HUES64 (cell line): ENCODE results near the gene TMEM258. TPM values are rescaled to one million over a fixed set of nuclear protein-coding genes. Genes with fewer than 3 reads are reported as not detected.

Experiments
- H3K27ac ChIP-seq: 2 replicates; pipeline ENCODE4 v1.7.0; 2013; ENCODE audit warnings: low read depth, low read length, inconsistent platforms
- H3K27me3 ChIP-seq: 2 replicates; pipeline ENCODE4 v1.6.1; 2013; ENCODE audit warnings: mild to moderate bottlenecking, low read length; ENCODE audit not compliant: insufficient read depth
- H3K36me3 ChIP-seq: 2 replicates; pipeline ENCODE4 v1.6.1; 2013; ENCODE audit warnings: mild to moderate bottlenecking, low read length; ENCODE audit not compliant: insufficient read depth
- H3K4me1 ChIP-seq: 2 replicates; pipeline ENCODE4 v1.6.1; 2013; ENCODE audit warnings: mild to moderate bottlenecking, low read length, moderate library complexity; ENCODE audit not compliant: insufficient read depth
- H3K4me3 ChIP-seq: 2 replicates; pipeline ENCODE4 v1.5.1; 2013; ENCODE audit warnings: mild to moderate bottlenecking, low read length, moderate library complexity
- H3K9ac ChIP-seq: 2 replicates; pipeline ENCODE4 v1.6.1; 2013; ENCODE audit warnings: mild to moderate bottlenecking, low read depth, low read length
- H3K9me3 ChIP-seq: 2 replicates; pipeline ENCODE4 v1.6.1; 2013; ENCODE audit warnings: low read depth, low read length; ENCODE audit not compliant: insufficient read depth
- WGBS: fragments of 150-250, 120-280 bp; methylation state at CpG from one replicate; pipeline ENCODE4 v1.1.7; 2013; ENCODE audit warnings: missing lambda C conversion rate; 5-methylcytosine and 5-hydroxymethylcytosine counted together
- polyA plus RNA-seq, 2 experiments: library from polyadenylated mRNA; stranded (reverse); fragments of 50-300 nt; gene quantifications; one replicate each; pipeline ENCODE4 v1.2.3, GENCODE V29; 2013

Gene TMEM258
- polyA plus RNA-seq (2013, experiment 1 of 2): 242 TPM
- 247 TPM for polyA plus RNA-seq (2013, experiment 2 of 2)

GRCh38 chr11:61792310-61793082 lies at the start of gene TMEM258, which contains the start of gene FEN1:
TSS of gene TMEM258 (minus strand) at chr11:61792599. CDS start at chr11:61792558, 41 bp downstream.
TSS of gene FEN1 (plus strand) at chr11:61792911. CDS start at chr11:61795362, 2,451 bp downstream.
- WGBS: under 1% methylated on average over 61 of the region's 61 CpGs
- Histone ChIP-seq H3K27me3 (no peaks in the 10 kb centered on the region), H3K27ac (peak within 1 kb of the TSS; percentile 93), H3K36me3 (peaks cover 60% of the 10 kb centered on the region), H3K9me3 (no peaks in the 10 kb centered on the region), H3K9ac (peak within 1 kb of the TSS; percentile 99), H3K4me3 (peak within 1 kb of the TSS; percentile 93), H3K4me1 (peaks cover 7% of the 10 kb centered on the region; the same call in 1 of the 2 replicates)

GRCh38 chr11:61841636-61842527 lies 49.5 kb upstream of the TMEM258 start:
- Histone ChIP-seq H3K36me3 (peaks cover 96% of the 10 kb centered on the region), H3K4me1 (no peaks in the 10 kb centered on the region), H3K9ac (no peak overlapping the region), H3K9me3 (no peaks in the 10 kb centered on the region), H3K27me3 (no peaks in the 10 kb centered on the region), H3K27ac (no peak overlapping the region), H3K4me3 (no peak overlapping the region)
- 91% methylated on average over 12 of the region's 12 CpGs for WGBS

GRCh38 chr11:61840371-61840770 lies 48.0 kb upstream of the TMEM258 start:
- Histone ChIP-seq H3K27me3 (no peaks in the 10 kb centered on the region), H3K9me3 (no peaks in the 10 kb centered on the region), H3K4me1 (no peaks in the 10 kb centered on the region), H3K36me3 (peaks cover 94% of the 10 kb centered on the region), H3K4me3 (no peak overlapping the region), H3K27ac (no peak overlapping the region), H3K9ac (no peak overlapping the region)
- WGBS: 96% methylated on average over 7 of the region's 7 CpGs

GRCh38 chr11:61839742-61840141 lies 47.3 kb upstream of the TMEM258 start:
- Histone ChIP-seq H3K27me3 (no peaks in the 10 kb centered on the region), H3K27ac (no peak overlapping the region), H3K4me1 (peaks cover 4% of the 10 kb centered on the region; the same call in 1 of the 2 replicates), H3K9ac (no peak overlapping the region), H3K4me3 (no peak overlapping the region), H3K9me3 (no peaks in the 10 kb centered on the region), H3K36me3 (peaks cover 88% of the 10 kb centered on the region)
- WGBS: 100% methylated on average over 2 of the region's 2 CpGs

- Histone ChIP-seq H3K36me3 (peaks cover 79% of the 10 kb centered on the region), H3K27ac (no peak overlapping the region), H3K9ac (no peak overlapping the region), H3K4me1 (peaks cover 12% of the 10 kb centered on the region), H3K4me3 (no peak overlapping the region), H3K9me3 (no peaks in the 10 kb centered on the region), H3K27me3 (no peaks in the 10 kb centered on the region)
- WGBS: 90% methylated on average over 9 of the region's 10 CpGs
These were observed 46.5 kb upstream of the TMEM258 start for GRCh38 chr11:61838921-61839320.

- H3K4me3 ChIP-seq: no peak overlapping the region
- H3K27me3 ChIP-seq: no peaks in the 10 kb centered on the region
- no peak overlapping the region for H3K27ac ChIP-seq
- H3K9ac ChIP-seq: no peak overlapping the region
- 95% methylated on average over 5 of the region's 5 CpGs for WGBS
- H3K9me3 ChIP-seq: no peaks in the 10 kb centered on the region
- H3K4me1 ChIP-seq: peaks cover 16% of the 10 kb centered on the region
- H3K36me3 ChIP-seq: peaks cover 78% of the 10 kb centered on the region
These were observed 46.1 kb upstream of the TMEM258 start for GRCh38 chr11:61838501-61838900.

GRCh38 chr11:61837411-61838005 lies 45.1 kb upstream of the TMEM258 start:
- no peak overlapping the region for H3K9ac ChIP-seq
- no peak overlapping the region for H3K27ac ChIP-seq
- H3K36me3 ChIP-seq: peaks cover 78% of the 10 kb centered on the region
- peaks cover 26% of the 10 kb centered on the region for H3K4me1 ChIP-seq
- H3K27me3 ChIP-seq: no peaks in the 10 kb centered on the region
- WGBS: 95% methylated on average over 15 of the region's 15 CpGs
- H3K4me3 ChIP-seq: no peak overlapping the region
- H3K9me3 ChIP-seq: no peaks in the 10 kb centered on the region

GRCh38 chr11:61836193-61836592 lies 43.8 kb upstream of the TMEM258 start:
- Histone ChIP-seq H3K36me3 (peaks cover 76% of the 10 kb centered on the region), H3K27ac (no peak overlapping the region), H3K9ac (no peak overlapping the region), H3K27me3 (no peaks in the 10 kb centered on the region), H3K4me1 (peaks cover 26% of the 10 kb centered on the region), H3K4me3 (no peak overlapping the region), H3K9me3 (no peaks in the 10 kb centered on the region)
- WGBS: 95% methylated on average over 8 of the region's 8 CpGs

- Histone ChIP-seq H3K36me3 (peaks cover 70% of the 10 kb centered on the region), H3K4me1 (peaks cover 40% of the 10 kb centered on the region), H3K27ac (peak overlapping the region; percentile 84), H3K27me3 (no peaks in the 10 kb centered on the region), H3K4me3 (no peak overlapping the region), H3K9ac (peak overlapping the region; percentile 29), H3K9me3 (no peaks in the 10 kb centered on the region)
- WGBS: 70% methylated on average over 12 of the region's 12 CpGs
These were observed 42.1 kb upstream of the TMEM258 start for GRCh38 chr11:61834278-61835048.

- WGBS: 91% methylated on average over 12 of the region's 12 CpGs
- H3K4me1 ChIP-seq: peaks cover 40% of the 10 kb centered on the region
- H3K36me3 ChIP-seq: peaks cover 66% of the 10 kb centered on the region
- no peaks in the 10 kb centered on the region for H3K9me3 ChIP-seq
- no peaks in the 10 kb centered on the region for H3K27me3 ChIP-seq
- H3K9ac ChIP-seq: 0 out of 2 replicates have a peak overlapping the region, but pooled peaks have one; percentile 29
- peak overlapping the region; percentile 84 for H3K27ac ChIP-seq
- no peak overlapping the region for H3K4me3 ChIP-seq
These were observed 41.5 kb upstream of the TMEM258 start for GRCh38 chr11:61833926-61834277.
